GM12872 (cell line): ENCODE data around the gene TGFBI.

Experiments used
- CTCF ChIP-seq: IDR thresholded peaks from 3 replicates; pipeline ENCODE4 v1.5.1; 2011; ENCODE audit warnings: low read depth, mild to moderate bottlenecking, low read length, moderate library complexity; ENCODE audit not compliant: insufficient read depth

TGFBI gene

GRCh38 chr5:136004436-136004835 lies 24.4 kb upstream of the TGFBI start:
- no peak for TF ChIP-seq CTCF

- TF ChIP-seq CTCF = no peak
Observed at GRCh38 chr5:136005476-136005875, 23.3 kb upstream of the TGFBI start.

- TF ChIP-seq CTCF = no peak
Observed at GRCh38 chr5:136006164-136006563, 22.6 kb upstream of the TGFBI start.

- TF ChIP-seq CTCF = no peak
Observed at GRCh38 chr5:136006761-136007251, 22.0 kb upstream of the TGFBI start.

GRCh38 chr5:136007271-136007670 lies 21.5 kb upstream of the TGFBI start:
- TF ChIP-seq CTCF = no peak

- no peak for TF ChIP-seq CTCF
Observed at GRCh38 chr5:136011414-136012001, 17.3 kb upstream of the TGFBI start.

- TF ChIP-seq CTCF = no peak
Observed at GRCh38 chr5:136012041-136012804, 16.6 kb upstream of the TGFBI start.
